ENCODE data around the gene RAD17. TPM values are rescaled to one million over a fixed set of nuclear protein-coding genes. Genes with fewer than 3 reads are reported as not detected.

The RAD17 gene
- total and polyA plus RNA-seq, 2 experiments from 2014 or later = 29.0 to 38.8 TPM

DNA sequence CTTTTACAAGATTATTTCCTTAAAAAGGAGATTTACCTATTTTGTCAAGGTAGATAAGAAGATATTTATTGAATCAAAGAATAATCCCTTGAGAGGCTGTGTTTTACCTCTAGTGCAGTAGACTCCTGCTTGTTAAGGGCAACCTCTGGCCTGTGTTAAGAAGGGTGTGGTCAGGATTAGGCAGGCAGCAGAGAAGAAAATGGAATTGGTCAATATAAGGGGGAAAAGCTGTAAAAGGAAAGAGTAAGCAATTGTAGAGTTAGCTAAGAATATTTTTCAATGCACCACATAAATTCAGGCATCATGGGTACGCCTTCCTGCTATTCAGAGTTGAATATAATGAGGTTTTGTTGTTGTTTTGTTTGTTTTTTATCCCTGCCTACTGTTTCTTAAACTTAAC lies 43.3 kb upstream of the RAD17 start:
- Mint-ChIP-seq H3K9me3 (no peaks in the 10 kb centered on the region; the same call in 2 of the 3 replicates), H3K27me3 (ENCODE audit: insufficient read depth, low read depth, poor library complexity) (no peaks in the 10 kb centered on the region), H3K4me3 (no peak overlapping the region), H3K36me3 (ENCODE audit: low read depth) (no peaks in the 10 kb centered on the region), H3K4me1 (no peaks in the 10 kb centered on the region), H3K27ac (no peak overlapping the region; the same call in 1 of the 2 replicates)
- Histone ChIP-seq H3K27ac (ENCODE audit: low read depth) (no peak overlapping the region), H3K4me2 (no peak overlapping the region), H3K4me1 (ENCODE audit: insufficient read depth) (no peaks in the 10 kb centered on the region), H4K20me1 (replicated peaks; ENCODE audit: insufficient read depth) (no peaks in the 10 kb centered on the region), H3K27me3 (ENCODE audit: insufficient read depth) (no peaks in the 10 kb centered on the region), H3K4me3 (no peak overlapping the region), H2AFZ (no peak overlapping the region), H3K79me2 (replicated peaks; ENCODE audit: insufficient read depth) (no peaks in the 10 kb centered on the region), H3K9me2 (ENCODE audit: insufficient read depth) (no peaks in the 10 kb centered on the region), H3F3A (replicated peaks; ENCODE audit: low read depth) (no peaks in the 10 kb centered on the region), H3K36me3 (ENCODE audit: insufficient read depth) (no peaks in the 10 kb centered on the region)
- DNase-seq (ENCODE audit: low spot score) (no peak), ATAC-seq (no peak)
- TF ChIP-seq NANOG (IDR thresholded peaks at IDR 0.05; ENCODE audit: borderline replicate concordance) = no peak
- no peak for TF ChIP-seq EZH2phosphoT487 (IDR thresholded peaks at IDR 0.05; ENCODE audit: unreplicated experiment)
- TF ChIP-seq ZNF114 (CRISPR knock-in tag; IDR thresholded peaks at IDR 0.05) = no peak
- TF ChIP-seq ZNF331 (CRISPR knock-in tag; IDR thresholded peaks at IDR 0.05; ENCODE audit: low read depth) = no peak
- TF ChIP-seq STAT1 (IDR thresholded peaks at IDR 0.05; ENCODE audit: unreplicated experiment) = no peak
- no peak for TF ChIP-seq CREB1 (CRISPR knock-in tag; IDR thresholded peaks at IDR 0.05; ENCODE audit: low read depth)
- TF ChIP-seq, protein P1, sequence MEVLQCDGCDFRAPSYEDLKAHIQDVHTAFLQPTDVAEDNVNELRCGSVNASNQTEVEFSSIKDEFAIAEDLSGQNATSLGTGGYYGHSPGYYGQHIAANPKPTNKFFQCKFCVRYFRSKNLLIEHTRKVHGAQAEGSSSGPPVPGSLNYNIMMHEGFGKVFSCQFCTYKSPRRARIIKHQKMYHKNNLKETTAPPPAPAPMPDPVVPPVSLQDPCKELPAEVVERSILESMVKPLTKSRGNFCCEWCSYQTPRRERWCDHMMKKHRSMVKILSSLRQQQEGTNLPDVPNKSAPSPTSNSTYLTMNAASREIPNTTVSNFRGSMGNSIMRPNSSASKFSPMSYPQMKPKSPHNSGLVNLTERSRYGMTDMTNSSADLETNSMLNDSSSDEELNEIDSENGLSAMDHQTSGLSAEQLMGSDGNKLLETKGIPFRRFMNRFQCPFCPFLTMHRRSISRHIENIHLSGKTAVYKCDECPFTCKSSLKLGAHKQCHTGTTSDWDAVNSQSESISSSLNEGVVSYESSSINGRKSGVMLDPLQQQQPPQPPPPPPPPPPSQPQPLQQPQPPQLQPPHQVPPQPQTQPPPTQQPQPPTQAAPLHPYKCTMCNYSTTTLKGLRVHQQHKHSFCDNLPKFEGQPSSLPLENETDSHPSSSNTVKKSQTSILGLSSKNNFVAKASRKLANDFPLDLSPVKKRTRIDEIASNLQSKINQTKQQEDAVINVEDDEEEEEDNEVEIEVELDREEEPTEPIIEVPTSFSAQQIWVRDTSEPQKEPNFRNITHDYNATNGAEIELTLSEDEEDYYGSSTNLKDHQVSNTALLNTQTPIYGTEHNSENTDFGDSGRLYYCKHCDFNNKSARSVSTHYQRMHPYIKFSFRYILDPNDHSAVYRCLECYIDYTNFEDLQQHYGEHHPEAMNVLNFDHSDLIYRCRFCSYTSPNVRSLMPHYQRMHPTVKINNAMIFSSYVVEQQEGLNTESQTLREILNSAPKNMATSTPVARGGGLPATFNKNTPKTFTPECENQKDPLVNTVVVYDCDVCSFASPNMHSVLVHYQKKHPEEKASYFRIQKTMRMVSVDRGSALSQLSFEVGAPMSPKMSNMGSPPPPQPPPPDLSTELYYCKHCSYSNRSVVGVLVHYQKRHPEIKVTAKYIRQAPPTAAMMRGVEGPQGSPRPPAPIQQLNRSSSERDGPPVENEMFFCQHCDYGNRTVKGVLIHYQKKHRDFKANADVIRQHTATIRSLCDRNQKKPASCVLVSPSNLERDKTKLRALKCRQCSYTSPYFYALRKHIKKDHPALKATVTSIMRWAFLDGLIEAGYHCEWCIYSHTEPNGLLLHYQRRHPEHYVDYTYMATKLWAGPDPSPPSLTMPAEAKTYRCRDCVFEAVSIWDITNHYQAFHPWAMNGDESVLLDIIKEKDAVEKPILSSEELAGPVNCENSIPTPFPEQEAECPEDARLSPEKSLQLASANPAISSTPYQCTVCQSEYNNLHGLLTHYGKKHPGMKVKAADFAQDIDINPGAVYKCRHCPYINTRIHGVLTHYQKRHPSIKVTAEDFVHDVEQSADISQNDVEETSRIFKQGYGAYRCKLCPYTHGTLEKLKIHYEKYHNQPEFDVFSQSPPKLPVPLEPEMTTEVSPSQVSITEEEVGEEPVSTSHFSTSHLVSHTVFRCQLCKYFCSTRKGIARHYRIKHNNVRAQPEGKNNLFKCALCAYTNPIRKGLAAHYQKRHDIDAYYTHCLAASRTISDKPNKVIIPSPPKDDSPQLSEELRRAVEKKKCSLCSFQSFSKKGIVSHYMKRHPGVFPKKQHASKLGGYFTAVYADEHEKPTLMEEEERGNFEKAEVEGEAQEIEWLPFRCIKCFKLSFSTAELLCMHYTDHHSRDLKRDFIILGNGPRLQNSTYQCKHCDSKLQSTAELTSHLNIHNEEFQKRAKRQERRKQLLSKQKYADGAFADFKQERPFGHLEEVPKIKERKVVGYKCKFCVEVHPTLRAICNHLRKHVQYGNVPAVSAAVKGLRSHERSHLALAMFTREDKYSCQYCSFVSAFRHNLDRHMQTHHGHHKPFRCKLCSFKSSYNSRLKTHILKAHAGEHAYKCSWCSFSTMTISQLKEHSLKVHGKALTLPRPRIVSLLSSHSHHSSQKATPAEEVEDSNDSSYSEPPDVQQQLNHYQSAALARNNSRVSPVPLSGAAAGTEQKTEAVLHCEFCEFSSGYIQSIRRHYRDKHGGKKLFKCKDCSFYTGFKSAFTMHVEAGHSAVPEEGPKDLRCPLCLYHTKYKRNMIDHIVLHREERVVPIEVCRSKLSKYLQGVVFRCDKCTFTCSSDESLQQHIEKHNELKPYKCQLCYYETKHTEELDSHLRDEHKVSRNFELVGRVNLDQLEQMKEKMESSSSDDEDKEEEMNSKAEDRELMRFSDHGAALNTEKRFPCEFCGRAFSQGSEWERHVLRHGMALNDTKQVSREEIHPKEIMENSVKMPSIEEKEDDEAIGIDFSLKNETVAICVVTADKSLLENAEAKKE (CRISPR knock-in tag; IDR thresholded peaks at IDR 0.05) = no peak
- no peak for TF ChIP-seq EZH2 (IDR thresholded peaks at IDR 0.05; ENCODE audit: low read depth, unreplicated experiment)
- TF ChIP-seq, protein P2, sequence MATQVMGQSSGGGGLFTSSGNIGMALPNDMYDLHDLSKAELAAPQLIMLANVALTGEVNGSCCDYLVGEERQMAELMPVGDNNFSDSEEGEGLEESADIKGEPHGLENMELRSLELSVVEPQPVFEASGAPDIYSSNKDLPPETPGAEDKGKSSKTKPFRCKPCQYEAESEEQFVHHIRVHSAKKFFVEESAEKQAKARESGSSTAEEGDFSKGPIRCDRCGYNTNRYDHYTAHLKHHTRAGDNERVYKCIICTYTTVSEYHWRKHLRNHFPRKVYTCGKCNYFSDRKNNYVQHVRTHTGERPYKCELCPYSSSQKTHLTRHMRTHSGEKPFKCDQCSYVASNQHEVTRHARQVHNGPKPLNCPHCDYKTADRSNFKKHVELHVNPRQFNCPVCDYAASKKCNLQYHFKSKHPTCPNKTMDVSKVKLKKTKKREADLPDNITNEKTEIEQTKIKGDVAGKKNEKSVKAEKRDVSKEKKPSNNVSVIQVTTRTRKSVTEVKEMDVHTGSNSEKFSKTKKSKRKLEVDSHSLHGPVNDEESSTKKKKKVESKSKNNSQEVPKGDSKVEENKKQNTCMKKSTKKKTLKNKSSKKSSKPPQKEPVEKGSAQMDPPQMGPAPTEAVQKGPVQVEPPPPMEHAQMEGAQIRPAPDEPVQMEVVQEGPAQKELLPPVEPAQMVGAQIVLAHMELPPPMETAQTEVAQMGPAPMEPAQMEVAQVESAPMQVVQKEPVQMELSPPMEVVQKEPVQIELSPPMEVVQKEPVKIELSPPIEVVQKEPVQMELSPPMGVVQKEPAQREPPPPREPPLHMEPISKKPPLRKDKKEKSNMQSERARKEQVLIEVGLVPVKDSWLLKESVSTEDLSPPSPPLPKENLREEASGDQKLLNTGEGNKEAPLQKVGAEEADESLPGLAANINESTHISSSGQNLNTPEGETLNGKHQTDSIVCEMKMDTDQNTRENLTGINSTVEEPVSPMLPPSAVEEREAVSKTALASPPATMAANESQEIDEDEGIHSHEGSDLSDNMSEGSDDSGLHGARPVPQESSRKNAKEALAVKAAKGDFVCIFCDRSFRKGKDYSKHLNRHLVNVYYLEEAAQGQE (IDR thresholded peaks at IDR 0.05; ENCODE audit: unreplicated experiment) = no peak
- TF ChIP-seq, protein P3, sequence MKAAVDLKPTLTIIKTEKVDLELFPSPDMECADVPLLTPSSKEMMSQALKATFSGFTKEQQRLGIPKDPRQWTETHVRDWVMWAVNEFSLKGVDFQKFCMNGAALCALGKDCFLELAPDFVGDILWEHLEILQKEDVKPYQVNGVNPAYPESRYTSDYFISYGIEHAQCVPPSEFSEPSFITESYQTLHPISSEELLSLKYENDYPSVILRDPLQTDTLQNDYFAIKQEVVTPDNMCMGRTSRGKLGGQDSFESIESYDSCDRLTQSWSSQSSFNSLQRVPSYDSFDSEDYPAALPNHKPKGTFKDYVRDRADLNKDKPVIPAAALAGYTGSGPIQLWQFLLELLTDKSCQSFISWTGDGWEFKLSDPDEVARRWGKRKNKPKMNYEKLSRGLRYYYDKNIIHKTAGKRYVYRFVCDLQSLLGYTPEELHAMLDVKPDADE (IDR thresholded peaks at IDR 0.05) = no peak
- TF ChIP-seq, protein P4, sequence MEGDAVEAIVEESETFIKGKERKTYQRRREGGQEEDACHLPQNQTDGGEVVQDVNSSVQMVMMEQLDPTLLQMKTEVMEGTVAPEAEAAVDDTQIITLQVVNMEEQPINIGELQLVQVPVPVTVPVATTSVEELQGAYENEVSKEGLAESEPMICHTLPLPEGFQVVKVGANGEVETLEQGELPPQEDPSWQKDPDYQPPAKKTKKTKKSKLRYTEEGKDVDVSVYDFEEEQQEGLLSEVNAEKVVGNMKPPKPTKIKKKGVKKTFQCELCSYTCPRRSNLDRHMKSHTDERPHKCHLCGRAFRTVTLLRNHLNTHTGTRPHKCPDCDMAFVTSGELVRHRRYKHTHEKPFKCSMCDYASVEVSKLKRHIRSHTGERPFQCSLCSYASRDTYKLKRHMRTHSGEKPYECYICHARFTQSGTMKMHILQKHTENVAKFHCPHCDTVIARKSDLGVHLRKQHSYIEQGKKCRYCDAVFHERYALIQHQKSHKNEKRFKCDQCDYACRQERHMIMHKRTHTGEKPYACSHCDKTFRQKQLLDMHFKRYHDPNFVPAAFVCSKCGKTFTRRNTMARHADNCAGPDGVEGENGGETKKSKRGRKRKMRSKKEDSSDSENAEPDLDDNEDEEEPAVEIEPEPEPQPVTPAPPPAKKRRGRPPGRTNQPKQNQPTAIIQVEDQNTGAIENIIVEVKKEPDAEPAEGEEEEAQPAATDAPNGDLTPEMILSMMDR (conservative IDR thresholded peaks at IDR 0.05; ENCODE audit: low read depth in 2 of 2) = no peak
- no peak for TF ChIP-seq JUNB (IDR thresholded peaks at IDR 0.05; ENCODE audit: unreplicated experiment)
- no peak for TF ChIP-seq POLR2AphosphoS5 (IDR thresholded peaks at IDR 0.05; ENCODE audit: low read depth)
